Osteoblast (primary cell): ENCODE results near the gene MCFD2. TPM values are rescaled to one million over a fixed set of nuclear protein-coding genes. Genes with fewer than 3 reads are reported as not detected.
A peak's percentile ranks its signal among the peaks of the same experiment; 100 is the strongest.

ENCODE experiments used
- DNase-seq: peaks from one replicate; pipeline ENCODE4 v3.0.0; 2011; ENCODE audit warnings: low spot score, mixed read lengths; ENCODE audit not compliant: insufficient read length; ENCODE audit errors: missing footprints
- H2AFZ ChIP-seq: 2 replicates; pipeline ENCODE4 v1.6.0; 2011; ENCODE audit warnings: mild to moderate bottlenecking, low read length
- H3K27ac ChIP-seq: 2 replicates; pipeline ENCODE4 v1.5.1; 2011; ENCODE audit warnings: mild to moderate bottlenecking, low read depth, low read length, moderate library complexity
- H3K27me3 ChIP-seq: 2 replicates; pipeline ENCODE4 v1.6.0; 2012; ENCODE audit warnings: mild to moderate bottlenecking, control low read depth, inconsistent platforms, low read length, moderate library complexity; ENCODE audit not compliant: insufficient read depth
- H3K36me3 ChIP-seq: 2 replicates; pipeline ENCODE4 v1.5.1; 2011; ENCODE audit warnings: mild to moderate bottlenecking, low read length, control low read depth, moderate library complexity; ENCODE audit not compliant: insufficient read depth
- H3K4me1 ChIP-seq: 2 replicates; pipeline ENCODE4 v1.5.1; 2011; ENCODE audit warnings: mild to moderate bottlenecking, low read length, control low read depth, moderate library complexity; ENCODE audit not compliant: insufficient read depth
- H3K4me2 ChIP-seq: 2 replicates; pipeline ENCODE4 v1.6.0; 2011; ENCODE audit warnings: mild to moderate bottlenecking, low read length; ENCODE audit not compliant: insufficient read depth
- H3K4me3 ChIP-seq: fragments of 200-600 bp; sonication (generic); 3 replicates; pipeline ENCODE4 v1.5.1; 2012; ENCODE audit warnings: mild to moderate bottlenecking, low read length, inconsistent platforms; ENCODE audit not compliant: insufficient read depth
- H3K79me2 ChIP-seq: 2 replicates; pipeline ENCODE4 v1.6.0; 2012; ENCODE audit warnings: mild to moderate bottlenecking, low read length, control low read depth, inconsistent platforms; ENCODE audit not compliant: insufficient read depth
- H3K9me3 ChIP-seq: 2 replicates; pipeline ENCODE4 v1.5.1; 2011; ENCODE audit warnings: low read depth, low read length, control low read depth
- H4K20me1 ChIP-seq: 2 replicates; pipeline ENCODE4 v1.6.0; 2012; ENCODE audit warnings: mild to moderate bottlenecking, low read length, control low read depth; ENCODE audit not compliant: insufficient read depth
- CTCF ChIP-seq: IDR thresholded peaks from 2 replicates; pipeline ENCODE4 v1.5.1; 2011; ENCODE audit warnings: mild to moderate bottlenecking, low read depth, low read length, moderate library complexity; ENCODE audit errors: extremely low read depth
- total RNA-seq: library from RNA; depleted of rRNA; stranded (reverse); fragments of >200 nt; gene quantifications from 2 replicates; pipeline ENCODE4 v1.2.3, GENCODE V29; 2012

Gene MCFD2
- total RNA-seq, 1 donor, result 136 TPM

- peak; percentile 98 for DNase-seq
- no peaks in the 10 kb centered on the region for H3K9me3 ChIP-seq
- peak overlapping the region; percentile 85 for H3K4me2 ChIP-seq
- H3K4me1 ChIP-seq, result peaks cover 29% of the 10 kb centered on the region
- H3K4me3 ChIP-seq, result peak overlapping the region; percentile 86
- TF ChIP-seq CTCF, result no peak
- H3K36me3 ChIP-seq, result peaks cover 9% of the 10 kb centered on the region
- H3K27me3 ChIP-seq, result no peaks in the 10 kb centered on the region
- H3K27ac ChIP-seq, result peak overlapping the region; percentile 90
- H3K79me2 ChIP-seq, result peaks cover 65% of the 10 kb centered on the region
- peaks cover 20% of the 10 kb centered on the region for H4K20me1 ChIP-seq
- H2AFZ ChIP-seq, result peak overlapping the region; percentile 88
These were observed 415 bp upstream of the MCFD2 start for GRCh38 chr2:46915811-46916630.

- Histone ChIP-seq H4K20me1 (peaks cover 29% of the 10 kb centered on the region), H2AFZ (peak overlapping the region; percentile 52), H3K4me1 (peaks cover 37% of the 10 kb centered on the region), H3K36me3 (peaks cover 22% of the 10 kb centered on the region), H3K4me3 (peak overlapping the region; percentile 86), H3K9me3 (no peaks in the 10 kb centered on the region), H3K4me2 (peak overlapping the region; percentile 91), H3K27ac (peak overlapping the region; percentile 90), H3K79me2 (peaks cover 77% of the 10 kb centered on the region), H3K27me3 (no peaks in the 10 kb centered on the region)
- DNase-seq, result no peak
- no peak for TF ChIP-seq CTCF
These were observed 902 bp downstream of the MCFD2 start for GRCh38 chr2:46914578-46915230.

GRCh38 chr2:46913471-46914381 lies 1.9 kb downstream of the MCFD2 start:
- Histone ChIP-seq H3K9me3 (no peaks in the 10 kb centered on the region), H3K36me3 (peaks cover 32% of the 10 kb centered on the region), H3K4me3 (peak overlapping the region; percentile 86), H2AFZ (no peak overlapping the region), H4K20me1 (peaks cover 39% of the 10 kb centered on the region), H3K79me2 (peaks cover 85% of the 10 kb centered on the region), H3K27ac (peak overlapping the region; percentile 90), H3K27me3 (no peaks in the 10 kb centered on the region), H3K4me1 (peaks cover 44% of the 10 kb centered on the region), H3K4me2 (peak overlapping the region; percentile 91)
- DNase-seq, result peak; percentile 93
- peak; percentile 4 for TF ChIP-seq CTCF
